HG03025 (cell line): ENCODE measurements around the gene AGAP1.

ENCODE experiments used
- ATAC-seq: cut with Tn5 transposase; IDR thresholded peaks from one replicate; pipeline ENCODE4 v1.9.1; 2021; ENCODE audit warnings: mild to moderate bottlenecking, moderate library complexity; ENCODE audit not compliant: unreplicated experiment, low FRiP score

AGAP1 gene

DNA sequence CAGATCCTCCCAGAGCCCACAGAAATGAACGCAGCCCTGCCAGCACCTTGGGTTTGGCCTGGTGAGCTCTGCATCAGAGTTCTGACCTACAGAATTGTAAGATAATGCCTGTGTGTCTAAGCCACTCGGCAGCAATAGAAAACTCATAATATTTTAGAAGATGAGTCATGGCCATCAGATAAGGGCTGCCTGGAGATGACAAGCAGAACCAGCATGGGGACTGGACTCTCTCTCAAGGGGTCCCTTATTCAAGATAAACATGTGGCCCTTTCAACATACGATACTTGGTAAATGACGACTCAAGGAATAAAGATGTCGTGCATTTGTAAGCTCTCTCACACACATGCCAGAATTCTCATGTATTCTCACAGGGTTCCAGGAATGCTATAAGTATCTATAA, 8.5 kb upstream of the AGAP1 start:
- no peak for ATAC-seq

DNA sequence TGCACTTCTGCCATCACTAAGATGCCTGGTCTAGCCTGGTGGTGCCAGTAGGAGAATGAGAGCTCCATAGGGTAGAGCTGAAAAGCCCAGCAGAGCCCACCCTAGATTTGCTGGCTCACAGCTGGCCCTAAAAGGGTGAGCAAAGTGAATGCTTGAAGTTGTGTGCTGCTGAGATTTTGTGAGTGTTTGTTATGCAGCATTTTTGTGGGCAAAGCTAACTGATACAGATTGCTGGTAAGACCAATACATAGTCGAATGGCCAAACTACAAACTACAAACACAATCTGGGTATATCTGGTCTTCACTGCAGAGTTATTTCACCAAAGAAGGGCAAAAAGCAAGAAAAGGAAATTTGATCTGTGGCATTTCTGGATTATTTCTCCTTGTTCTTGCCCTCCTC, 7.1 kb upstream of the AGAP1 start:
- no peak for ATAC-seq

DNA sequence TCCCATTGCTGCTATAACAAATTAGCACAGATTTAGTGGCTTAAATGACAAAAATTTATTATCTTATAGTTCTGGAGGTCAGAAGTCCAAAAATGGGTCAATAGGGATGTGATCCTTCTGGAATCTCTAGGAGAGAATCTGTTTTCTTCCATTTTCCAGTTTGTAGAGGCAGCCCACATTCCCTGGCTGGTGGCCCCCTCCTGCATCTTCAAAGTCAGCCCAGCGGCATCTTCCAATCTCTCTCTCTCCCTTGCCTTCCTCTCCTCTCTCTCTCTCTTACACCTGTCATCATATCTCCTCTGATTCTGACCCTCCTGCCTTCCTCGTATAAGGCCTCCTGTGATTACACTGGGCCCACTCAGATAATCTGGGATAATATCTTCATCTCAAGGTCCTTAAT, 3.9 kb upstream of the AGAP1 start:
- ATAC-seq, result no peak

DNA sequence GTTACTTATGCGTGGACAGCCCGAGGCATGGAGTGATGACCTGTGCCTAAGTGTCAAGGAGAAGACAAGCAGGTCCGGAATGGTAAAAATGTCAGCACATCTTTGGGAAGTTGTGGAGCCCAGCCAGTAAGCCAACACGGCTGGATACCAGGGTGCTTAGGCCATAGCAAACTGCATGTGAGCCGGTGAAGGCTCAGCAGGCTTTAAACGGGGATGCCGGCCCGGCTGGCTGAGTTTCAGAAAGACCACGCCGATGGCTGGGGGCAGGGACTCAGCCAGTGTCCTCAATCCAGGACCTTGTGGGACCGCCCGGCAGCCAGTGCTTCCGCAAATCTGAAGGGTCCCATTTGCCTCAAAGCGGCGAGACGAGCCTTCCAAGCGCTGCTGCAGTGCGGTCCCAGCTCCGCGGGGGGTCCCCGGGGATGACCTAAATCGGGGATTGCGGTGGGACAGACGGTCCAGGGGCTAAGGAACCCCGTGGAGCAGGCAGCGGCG, 946 bp upstream of the AGAP1 start:
- no peak for ATAC-seq

DNA sequence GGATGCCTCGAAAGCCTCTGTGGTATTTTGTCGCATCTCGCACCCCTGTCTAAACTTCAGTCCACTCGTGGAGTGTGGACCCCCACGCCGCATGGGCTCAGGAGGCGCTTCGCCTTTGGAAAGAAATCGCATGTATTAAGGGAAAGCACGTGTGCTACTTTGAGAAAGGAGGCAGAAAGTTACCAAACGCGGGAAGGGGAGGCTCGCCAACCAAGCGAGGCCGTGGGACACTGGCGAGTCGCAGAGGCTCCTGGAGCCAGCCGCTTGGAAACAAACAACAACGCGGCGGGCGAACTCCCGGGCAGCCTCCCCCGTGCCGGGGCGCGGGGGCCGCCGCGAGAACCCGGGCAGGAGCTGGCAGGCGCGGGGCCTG, 455 bp upstream of the AGAP1 start:
- ATAC-seq, result no peak

GRCh38 chr2:235494716-235495372, 1.0 kb downstream of the AGAP1 start:
- ATAC-seq, result no peak

GRCh38 chr2:235495373-235496238, 1.8 kb downstream of the AGAP1 start:
- no peak for ATAC-seq

- no peak for ATAC-seq
Measured at GRCh38 chr2:235496239-235496621, 2.4 kb downstream of the AGAP1 start.

DNA sequence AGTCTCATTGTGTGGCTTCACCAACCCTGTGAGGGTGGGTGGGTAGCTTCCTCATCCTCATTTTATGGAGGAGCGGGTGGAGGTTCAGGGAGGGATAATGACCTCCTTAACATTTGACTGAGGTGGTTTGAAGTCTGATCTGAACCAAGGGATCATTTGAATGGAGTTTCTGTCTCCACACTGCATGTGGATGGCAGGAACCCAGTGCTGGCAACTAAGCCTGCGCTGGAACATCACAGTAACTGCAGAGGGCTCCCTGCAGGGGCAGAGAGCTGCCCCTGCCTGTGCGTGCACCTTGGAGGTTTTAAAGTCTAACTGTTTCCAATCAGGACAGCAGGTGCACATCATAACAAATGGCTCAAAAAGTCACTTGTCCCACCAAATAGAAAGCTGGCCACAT, 3.3 kb downstream of the AGAP1 start:
- no peak for ATAC-seq

DNA sequence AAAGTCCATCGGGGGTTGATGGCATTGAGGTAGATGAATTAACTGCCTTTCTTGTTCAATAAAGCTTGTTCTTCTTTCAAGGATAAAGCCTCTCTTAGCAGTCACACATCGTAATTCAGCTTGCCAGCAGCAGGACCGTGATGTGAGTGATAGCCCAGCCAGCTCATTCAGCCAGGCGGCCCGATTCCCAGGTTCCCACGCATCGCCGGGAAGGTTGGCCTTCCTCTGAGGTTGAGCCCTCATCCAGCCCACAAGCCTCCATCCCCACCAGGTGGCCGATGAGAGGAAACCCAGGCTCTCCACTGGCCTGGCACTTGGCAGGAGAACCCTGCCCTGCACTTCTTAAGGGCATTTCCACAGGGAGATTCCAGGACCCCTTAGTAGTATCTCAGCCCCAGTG, 4.7 kb downstream of the AGAP1 start:
- no peak for ATAC-seq

GRCh38 chr2:235498946-235499812, 5.3 kb downstream of the AGAP1 start:
- ATAC-seq, result no peak

- no peak for ATAC-seq
Measured at GRCh38 chr2:235500110-235500760, 6.4 kb downstream of the AGAP1 start.

GRCh38 chr2:235500761-235501672, 7.2 kb downstream of the AGAP1 start:
- ATAC-seq, result no peak

DNA sequence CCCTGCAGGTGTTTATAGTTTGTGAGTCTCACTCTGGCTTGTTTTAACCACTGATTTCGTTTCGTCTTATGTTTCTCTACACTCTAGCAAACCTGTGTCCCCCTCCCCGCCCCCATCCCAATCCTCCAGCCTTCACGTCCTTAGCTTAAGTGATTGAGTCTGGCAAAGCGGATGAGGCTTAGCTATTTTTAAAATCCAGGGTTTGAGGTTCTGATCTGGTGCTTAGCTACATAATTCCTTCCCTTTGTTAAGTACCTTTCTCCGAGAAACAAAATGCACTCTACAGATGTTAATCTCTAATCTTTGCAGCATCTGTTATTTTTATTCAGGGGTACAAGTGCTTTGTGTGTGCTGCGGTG, 7.8 kb downstream of the AGAP1 start:
- ATAC-seq, result no peak

DNA sequence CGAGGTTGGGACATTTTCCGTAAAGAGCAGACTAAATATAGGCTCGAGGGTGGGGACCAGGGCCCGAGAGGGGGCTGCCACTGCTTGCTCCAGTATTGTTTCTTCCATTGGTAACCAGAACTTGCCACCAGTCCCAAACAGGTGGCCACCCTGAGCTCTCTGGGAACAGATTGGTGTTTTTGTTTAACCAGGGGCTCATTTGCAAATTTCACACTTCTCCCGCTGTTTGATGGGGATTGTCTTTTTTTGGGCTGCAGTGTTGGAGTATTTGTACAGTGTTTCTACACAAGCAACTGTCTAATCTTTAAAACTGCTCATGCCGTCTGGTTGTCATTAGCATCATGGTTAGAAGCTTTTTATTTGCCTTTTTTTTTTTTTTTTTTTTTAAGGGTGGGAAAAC, 8.5 kb downstream of the AGAP1 start:
- no peak for ATAC-seq

GRCh38 chr2:235504441-235505180, 10.8 kb downstream of the AGAP1 start:
- ATAC-seq, result no peak

- ATAC-seq, result no peak
Measured at GRCh38 chr2:235505181-235505741, 11.4 kb downstream of the AGAP1 start.

- ATAC-seq, result no peak
Measured at GRCh38 chr2:235506291-235506996, 12.6 kb downstream of the AGAP1 start.
